ENCODE measurements around the gene WFS1.

DNA sequence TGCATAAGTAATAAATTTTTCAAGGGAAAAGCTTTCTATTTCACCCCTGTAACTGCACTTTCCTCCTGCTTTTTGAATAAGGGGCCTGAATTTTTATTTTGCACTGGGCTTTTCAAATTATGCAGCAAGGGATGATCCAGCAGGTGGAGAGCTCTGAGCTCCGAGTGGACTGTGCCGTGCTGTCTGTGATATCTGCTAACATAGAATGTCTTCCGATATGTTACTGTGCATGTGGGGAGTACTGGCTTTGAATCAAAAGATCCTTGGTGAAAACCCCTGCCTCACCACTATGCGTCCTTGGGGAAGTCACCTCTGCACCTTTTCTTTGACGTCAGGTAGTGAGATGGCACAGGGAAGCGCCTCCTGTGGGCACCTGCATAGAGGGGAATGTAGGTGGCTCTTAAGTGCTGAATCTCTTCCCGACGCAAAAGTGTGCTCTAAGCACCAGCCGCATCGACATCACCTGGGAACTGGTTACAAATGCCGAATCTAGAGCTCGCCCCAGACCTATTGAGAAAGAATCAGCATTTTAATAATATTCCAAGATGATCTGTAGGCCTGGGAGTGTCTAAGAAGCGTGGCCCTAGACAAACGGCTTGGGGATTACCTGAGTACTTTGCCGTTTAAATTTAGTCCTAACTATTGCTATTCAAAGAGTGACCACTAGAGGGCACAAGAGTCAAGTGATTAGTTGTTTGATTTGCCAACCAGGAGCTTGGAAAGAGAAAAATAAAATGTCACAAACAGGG, 19.2 kb upstream of the WFS1 start:
- TF ChIP-seq CTCF (conservative IDR thresholded peaks at IDR 0.05; ENCODE audit: low read length), result peak; percentile 88
- no peak for TF ChIP-seq EZH2phosphoT487 (IDR thresholded peaks at IDR 0.05; ENCODE audit: borderline replicate concordance)

All from Loucy (cell line).